22Rv1 (cell line): ENCODE measurements around the gene ORC4.
"Not testable (repeated sequence)": the region's sequence is repeated elsewhere in the genome, so short reads cannot be mapped to it uniquely, and the experiment has no call there.

ENCODE experiments used
- H3K27ac ChIP-seq: fragments of 450-650 bp; 2 replicates; pipeline ENCODE4 v1.5.1; 2017
- CTCF ChIP-seq: fragments of 450-650 bp; IDR thresholded peaks from 2 replicates; pipeline ENCODE4 v1.5.1; 2017; ENCODE audit warnings: mild to moderate bottlenecking
- ZFX ChIP-seq: fragments of 450-650 bp; IDR thresholded peaks from 2 replicates; pipeline ENCODE4 v1.6.1; 2017; ENCODE audit warnings: antibody characterized with exemption, borderline replicate concordance

The ORC4 gene

DNA sequence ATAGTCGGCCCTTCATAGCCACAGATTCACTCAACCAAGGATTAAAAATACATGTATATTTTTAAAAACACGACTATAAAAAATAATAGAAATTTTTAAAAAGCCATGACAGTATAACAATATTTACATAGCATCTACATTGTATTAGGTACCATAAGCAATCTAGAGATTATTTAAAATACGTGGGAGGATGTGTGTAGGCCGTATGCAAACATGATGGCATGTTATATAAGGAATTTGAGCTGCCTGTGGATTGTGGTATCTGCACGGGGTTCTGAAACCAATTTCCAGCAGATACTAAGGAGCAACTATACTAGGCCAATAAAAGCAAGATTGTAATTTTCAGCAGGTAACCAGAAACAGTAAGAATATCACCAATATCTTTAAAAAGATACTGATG is 5.9 kb downstream of the ORC4 start:
- TF ChIP-seq CTCF = no peak
- no peak for TF ChIP-seq ZFX
- H3K27ac ChIP-seq = no peak overlapping the region

- no peak for TF ChIP-seq CTCF
- TF ChIP-seq ZFX = no peak
These were observed 6.7 kb downstream of the ORC4 start for GRCh38 chr2:148013876-148014275.

DNA sequence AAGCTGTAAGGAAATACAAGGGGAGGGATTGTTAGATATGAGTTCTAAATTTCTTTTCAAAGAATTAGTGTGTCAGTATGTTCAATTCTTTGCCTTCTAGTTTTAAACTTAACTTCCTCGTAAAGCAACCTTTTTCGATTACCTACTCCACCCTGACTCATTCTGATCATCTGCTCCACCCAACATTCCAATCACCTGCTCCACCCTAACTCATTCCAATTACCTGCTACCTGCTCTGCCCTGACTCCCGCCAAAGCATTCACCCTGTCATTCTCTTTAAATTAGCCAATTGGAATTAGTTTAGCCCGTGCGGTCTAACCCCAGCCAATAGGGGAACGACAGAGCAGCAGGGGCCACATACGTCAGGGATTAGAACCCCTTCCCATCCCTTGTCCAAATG is 12.1 kb downstream of the ORC4 start:
- H3K27ac ChIP-seq = not testable (repeated sequence)

More at GRCh38 chr2:148013876-148014275, 6.7 kb downstream of the ORC4 start:
- H3K27ac ChIP-seq = no peak overlapping the region

GRCh38 chr2:148007219-148007900 is 13.2 kb downstream of the ORC4 start:
- TF ChIP-seq ZFX (no peak), CTCF (no peak)
- no peak overlapping the region for H3K27ac ChIP-seq

- TF ChIP-seq CTCF (no peak), ZFX (no peak)
These were observed 14.1 kb downstream of the ORC4 start for GRCh38 chr2:148006249-148007007.

DNA sequence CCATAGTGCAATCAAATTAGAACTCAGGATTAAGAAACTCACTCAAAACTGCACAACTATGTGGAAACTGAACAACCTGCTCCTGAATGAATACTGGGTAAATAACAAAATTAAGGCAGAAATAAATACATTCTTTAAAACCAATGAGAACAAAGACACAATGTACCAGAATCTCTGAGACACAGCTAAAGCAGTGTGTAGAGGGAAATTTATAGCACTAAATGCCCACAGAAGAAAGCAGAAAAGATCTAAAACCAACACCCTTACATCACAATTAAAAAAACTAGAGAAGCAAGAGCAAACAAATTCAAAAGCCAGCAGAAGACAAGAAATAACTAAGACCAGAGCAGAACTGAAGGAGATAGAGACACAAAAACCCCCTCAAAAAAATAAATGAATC is 18.1 kb downstream of the ORC4 start:
- not testable (repeated sequence) for H3K27ac ChIP-seq

More at GRCh38 chr2:148006249-148007007, 14.1 kb downstream of the ORC4 start:
- no peak overlapping the region for H3K27ac ChIP-seq

DNA sequence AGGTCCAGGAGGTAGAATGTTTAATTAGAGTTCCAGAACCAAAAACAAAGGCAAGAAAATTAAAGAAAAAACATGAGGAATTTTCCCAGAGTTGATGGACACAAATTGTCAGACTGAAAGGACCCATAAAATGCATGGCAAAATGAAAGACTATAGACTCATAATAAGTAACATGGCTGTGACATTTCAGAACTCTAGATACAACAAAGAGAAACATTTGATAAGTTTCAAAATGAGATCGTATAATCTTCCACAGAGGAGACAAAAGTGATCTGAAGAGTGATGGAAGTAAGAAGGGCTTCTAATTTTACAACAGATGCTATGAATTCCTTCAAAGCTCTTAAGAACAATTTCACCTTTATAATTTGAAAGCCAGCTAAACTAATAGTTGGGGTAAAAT is 20.4 kb downstream of the ORC4 start:
- H3K27ac ChIP-seq = no peak overlapping the region
- TF ChIP-seq ZFX (no peak), CTCF (no peak)

GRCh38 chr2:147999126-147999525 is 21.4 kb downstream of the ORC4 start:
- TF ChIP-seq ZFX (no peak), CTCF (no peak)
- H3K27ac ChIP-seq = no peak overlapping the region
